Keratinocyte (primary cell): ENCODE data around the gene GAREM1. TPM values are rescaled to one million over a fixed set of nuclear protein-coding genes. Genes with fewer than 3 reads are reported as not detected.

Experiments
- DNase-seq: peaks from one replicate; pipeline ENCODE4 v3.0.0-alpha.2; 2011; ENCODE audit warnings: low read depth, missing footprints, low spot score
- FAIRE-seq: peaks from 2 replicates; lab custom pipeline; 2011; peaks lifted over from hg19 to GRCh38; lab: Jason Lieb, UNC
- H2AFZ ChIP-seq: 2 replicates; pipeline ENCODE4 v1.6.0; 2012; ENCODE audit warnings: low read length, control low read depth, inconsistent platforms; ENCODE audit not compliant: control insufficient read depth
- H3K27ac ChIP-seq: 2 replicates; pipeline ENCODE4 v1.5.1; 2011; ENCODE audit warnings: low read length; ENCODE audit not compliant: control insufficient read depth, insufficient read depth
- H3K27me3 ChIP-seq: 3 replicates; pipeline ENCODE4 v1.6.0; 2011; ENCODE audit warnings: low read length; ENCODE audit not compliant: control insufficient read depth, insufficient read depth; ENCODE audit errors: extremely low read depth
- H3K36me3 ChIP-seq, 2 experiments: 2 replicates in 1 of 2; 3 replicates in 1 of 2; pipeline ENCODE4 v1.5.1; 2011; ENCODE audit warnings: low read length in 2 of 2, mild to moderate bottlenecking in 1 of 2; ENCODE audit not compliant: control insufficient read depth in 2 of 2, insufficient read depth in 2 of 2; ENCODE audit errors: extremely low read depth in 1 of 2
- H3K4me1 ChIP-seq: 3 replicates; pipeline ENCODE4 v1.5.1; 2011; ENCODE audit warnings: low read length; ENCODE audit not compliant: control insufficient read depth, insufficient read depth; ENCODE audit errors: extremely low read depth
- H3K4me2 ChIP-seq: 3 replicates; pipeline ENCODE4 v1.6.0; 2011; ENCODE audit warnings: low read depth, low read length; ENCODE audit not compliant: control insufficient read depth, insufficient read depth; ENCODE audit errors: extremely low read depth
- H3K4me3 ChIP-seq, 3 experiments: fragments of 200-600 bp in 1 of 3; sonication (generic) in 1 of 3; 2 replicates in 2 of 3; 3 replicates in 1 of 3; pipeline ENCODE4 v1.5.1; 2011 to 2016; ENCODE audit warnings: low read length in 3 of 3, mild to moderate bottlenecking in 3 of 3, control low read depth in 2 of 3, inconsistent platforms in 1 of 3, low read depth in 1 of 3, mixed read lengths in 1 of 3, mixed run types in 1 of 3, moderate library complexity in 1 of 3; ENCODE audit not compliant: control insufficient read depth in 2 of 3, insufficient read depth in 2 of 3; ENCODE audit errors: extremely low read depth in 1 of 3
- H3K79me2 ChIP-seq: 2 replicates; pipeline ENCODE4 v1.6.0; 2012; ENCODE audit warnings: low read length; ENCODE audit not compliant: control insufficient read depth, insufficient read depth
- H3K9ac ChIP-seq: 3 replicates; pipeline ENCODE4 v1.6.0; 2011; ENCODE audit warnings: low read length; ENCODE audit not compliant: control insufficient read depth, insufficient read depth; ENCODE audit errors: extremely low read depth
- H3K9me1 ChIP-seq: 3 replicates; pipeline ENCODE4 v1.6.0; 2011; ENCODE audit warnings: low read length; ENCODE audit not compliant: control insufficient read depth, insufficient read depth; ENCODE audit errors: extremely low read depth
- H3K9me3 ChIP-seq: 2 replicates; pipeline ENCODE4 v1.5.1; 2012; ENCODE audit warnings: low read depth, low read length; ENCODE audit not compliant: control insufficient read depth
- H4K20me1 ChIP-seq: 3 replicates; pipeline ENCODE4 v1.6.0; 2011; ENCODE audit warnings: low read length; ENCODE audit not compliant: control insufficient read depth, insufficient read depth; ENCODE audit errors: extremely low read depth
- CTCF ChIP-seq, 3 experiments: IDR thresholded peaks in 1 of 3; conservative IDR thresholded peaks in 1 of 3; optimal IDR thresholded peaks in 1 of 3; 2 replicates in 2 of 3; 3 replicates in 1 of 3; pipeline versions ENCODE3 to v1.5.1; 2011; ENCODE audit warnings: low read length in 3 of 3, mild to moderate bottlenecking in 3 of 3, moderate library complexity in 2 of 3, control low read depth in 1 of 3, inconsistent platforms in 1 of 3; ENCODE audit not compliant: insufficient read depth in 2 of 3; ENCODE audit errors: extremely low read depth in 1 of 3
- EZH2 ChIP-seq: IDR thresholded peaks from one replicate; pipeline ENCODE4 v1.6.1; 2012; ENCODE audit warnings: inconsistent platforms, mild to moderate bottlenecking, low read length, moderate library complexity
- dilution Hi-C: fragments of 300-500 bp; cut with MboI; formaldehyde crosslinking; loops from one replicate; pipeline ENCODE4 v1.7.0; 2020; ENCODE audit warnings: low sequenced_read_pairs; ENCODE audit not compliant: extremely low pct_ligation_motif_present
- polyA plus RNA-seq, 5 experiments: library from polyadenylated mRNA; depleted of rRNA in 3 of 5; stranded (reverse) in 3 of 5; stranded (forward) in 1 of 5; unstranded in 1 of 5; fragments of >200 nt; gene quantifications; 1 replicate in 1 of 5; 2 replicates in 3 of 5; 3 replicates in 1 of 5; pipeline versions ENCODE4 v1.2.1 to v1.2.3, GENCODE V29; 2011 to 2012; ENCODE audit warnings: missing spikeins in 2 of 5, low read depth in 1 of 5, low replicate concordance in 1 of 5

GAREM1 gene
- polyA plus RNA-seq, 1 donor (not counting 4 experiments of a cell fraction or from before 2014, with no cell fraction given): 3.8 TPM

- Histone ChIP-seq H3K9me1 (no peaks in the 10 kb centered on the region), H3K9me3 (no peaks in the 10 kb centered on the region), H3K79me2 (no peaks in the 10 kb centered on the region), H3K4me2 (no peak overlapping the region), H3K27me3 (no peaks in the 10 kb centered on the region), H3K9ac (no peak overlapping the region), H3K36me3 (no peaks in the 10 kb centered on the region), H4K20me1 (no peaks in the 10 kb centered on the region), H3K4me3 (no peak overlapping the region), H2AFZ (no peak overlapping the region), H3K4me1 (peaks cover 17% of the 10 kb centered on the region), H3K27ac (peak overlapping the region; percentile 76)
- FAIRE-seq (no peak), DNase-seq (no peak)
- dilution Hi-C loops: no loop called here
- TF ChIP-seq EZH2: no peak
- TF ChIP-seq CTCF (optimal IDR thresholded peaks at IDR 0.05 in 1 of 3, IDR thresholded peaks at IDR 0.05 in 1 of 3, conservative IDR thresholded peaks at IDR 0.05 in 1 of 3; ENCODE audit: extremely low read depth in 1 of 3, insufficient read depth in 2 of 3, low read length in 3 of 3): no peak
These were observed 119.7 kb downstream of the GAREM1 start for GRCh38 chr18:32351032-32351431.

- Histone ChIP-seq H3K9me1 (no peaks in the 10 kb centered on the region), H4K20me1 (no peaks in the 10 kb centered on the region), H3K4me3 (peak overlapping the region in 1 of 3 experiments; percentile 12), H3K9me3 (no peaks in the 10 kb centered on the region), H2AFZ (peak overlapping the region; percentile 83), H3K27me3 (no peaks in the 10 kb centered on the region), H3K36me3 (no peaks in the 10 kb centered on the region), H3K79me2 (no peaks in the 10 kb centered on the region), H3K9ac (peak overlapping the region; percentile 43), H3K27ac (peak overlapping the region; percentile 76), H3K4me2 (peak overlapping the region; percentile 76), H3K4me1 (peaks cover 17% of the 10 kb centered on the region)
- peak; percentile 98 for FAIRE-seq
- peak; percentile 60 for DNase-seq
- dilution Hi-C loops: no loop called here
- TF ChIP-seq EZH2 (no peak), CTCF (optimal IDR thresholded peaks at IDR 0.05 in 1 of 3, IDR thresholded peaks at IDR 0.05 in 1 of 3, conservative IDR thresholded peaks at IDR 0.05 in 1 of 3; ENCODE audit: extremely low read depth in 1 of 3, insufficient read depth in 2 of 3, low read length in 3 of 3) (no peak)
These were observed 120.8 kb downstream of the GAREM1 start for GRCh38 chr18:32349728-32350395.
